GM19328 (cell line): Measurements from ENCODE around the gene CNTNAP5.

Experiments
- ATAC-seq: cut with Tn5 transposase; IDR thresholded peaks from one replicate; pipeline ENCODE4 v1.9.1; 2021; ENCODE audit warnings: mild to moderate bottlenecking, moderate library complexity; ENCODE audit not compliant: unreplicated experiment

CNTNAP5 gene

DNA sequence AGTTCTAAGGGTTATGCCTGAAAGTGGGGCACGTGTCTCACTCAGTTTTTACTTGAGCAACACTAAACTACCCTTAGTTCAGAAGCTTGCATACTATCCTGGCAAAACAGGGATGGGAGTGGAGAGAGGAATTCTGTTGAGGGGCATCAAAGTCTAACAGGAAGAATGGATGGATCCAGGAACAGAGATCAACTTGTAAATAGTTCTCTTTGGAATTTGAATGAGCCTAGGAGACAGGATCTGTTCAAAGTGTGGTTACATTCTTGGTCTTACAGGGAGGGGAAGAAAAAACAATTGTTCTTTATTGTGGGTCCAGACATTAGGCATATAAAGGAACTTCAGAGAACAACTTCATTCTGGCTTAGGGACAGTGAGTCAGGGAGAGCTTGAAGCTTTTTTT is 560.2 kb downstream of the CNTNAP5 start:
- no peak for ATAC-seq

GRCh38 chr2:124586210-124586609 is 561.1 kb downstream of the CNTNAP5 start:
- ATAC-seq = no peak

DNA sequence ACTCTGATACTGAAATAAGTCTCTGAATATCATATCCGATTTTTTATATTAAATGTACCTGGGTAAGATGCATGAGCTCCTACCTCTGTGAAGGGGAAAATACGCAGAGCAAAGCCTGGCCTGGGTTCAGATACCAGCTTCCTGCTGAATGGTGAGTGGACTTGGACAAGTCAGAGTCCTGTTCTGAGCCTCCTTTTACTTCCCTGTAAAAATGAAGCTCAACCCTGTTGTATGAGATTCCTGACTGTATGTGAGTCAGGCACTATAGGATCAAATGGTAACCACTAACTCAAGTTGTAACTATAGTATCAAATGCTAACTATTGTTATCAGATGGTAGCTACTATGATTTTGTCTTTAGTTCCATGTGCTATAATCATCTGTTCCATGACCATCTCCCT is 561.7 kb downstream of the CNTNAP5 start:
- no peak for ATAC-seq

GRCh38 chr2:124589971-124590370 is 564.9 kb downstream of the CNTNAP5 start:
- ATAC-seq = no peak

DNA sequence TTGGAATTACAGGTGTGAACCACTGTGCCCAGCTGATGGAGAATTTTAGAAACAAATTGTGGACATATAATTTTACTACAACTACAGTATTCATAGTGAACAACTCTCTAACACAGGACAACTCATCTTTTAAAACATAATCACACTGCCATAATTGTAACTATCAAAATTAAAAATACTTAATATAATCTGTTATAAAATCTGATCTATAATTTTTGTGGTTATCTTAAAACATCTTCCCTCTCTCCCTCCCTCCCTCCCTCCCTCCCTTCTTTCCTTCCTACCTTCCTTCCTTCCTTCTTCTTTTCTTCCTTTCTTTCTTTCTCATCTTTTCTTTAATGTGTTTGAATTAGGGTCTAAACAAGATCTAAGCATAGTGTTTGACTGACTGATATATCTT is 577.7 kb downstream of the CNTNAP5 start:
- no peak for ATAC-seq

DNA sequence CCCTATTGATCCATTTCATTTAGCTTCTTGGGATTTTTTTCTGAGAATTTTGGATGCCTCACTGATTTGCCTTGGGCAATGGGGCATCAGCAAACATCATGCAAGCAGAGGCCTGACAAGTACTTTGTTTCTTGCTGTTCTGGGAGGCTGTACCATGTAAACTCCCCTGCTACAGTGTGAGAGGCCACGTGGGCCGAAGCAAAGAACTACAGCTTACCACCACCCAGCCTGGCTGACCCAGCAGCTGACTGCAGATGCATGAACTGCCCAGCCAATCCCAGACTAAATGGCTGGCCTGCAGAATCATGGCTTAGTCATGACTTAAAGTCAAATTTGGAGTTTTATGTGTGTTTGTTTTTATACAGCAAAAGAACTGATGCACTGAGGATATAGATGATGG is 579.9 kb downstream of the CNTNAP5 start:
- no peak for ATAC-seq

DNA sequence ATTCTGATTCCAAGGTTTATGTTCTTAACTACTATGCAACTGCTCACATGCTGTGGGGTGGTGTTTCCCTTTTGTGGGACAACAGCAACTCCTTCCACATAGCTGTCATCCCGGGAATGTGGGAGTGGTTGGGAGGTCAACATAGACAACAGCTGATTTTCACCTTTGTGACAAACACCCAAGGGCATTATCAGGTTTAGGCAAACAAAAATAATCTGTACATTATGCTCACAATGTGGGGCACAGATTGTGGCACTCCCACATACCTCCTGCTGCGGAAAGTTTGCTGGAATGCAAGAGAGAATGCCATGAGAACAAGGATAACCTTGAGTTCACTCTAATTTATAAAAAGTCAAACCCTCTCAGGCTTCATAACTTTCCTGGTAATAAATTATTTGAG is 582.6 kb downstream of the CNTNAP5 start:
- ATAC-seq = no peak

- no peak for ATAC-seq
Measured at GRCh38 chr2:124609667-124610066, 584.6 kb downstream of the CNTNAP5 start.

GRCh38 chr2:124610141-124610540 is 585.1 kb downstream of the CNTNAP5 start:
- ATAC-seq = no peak

DNA sequence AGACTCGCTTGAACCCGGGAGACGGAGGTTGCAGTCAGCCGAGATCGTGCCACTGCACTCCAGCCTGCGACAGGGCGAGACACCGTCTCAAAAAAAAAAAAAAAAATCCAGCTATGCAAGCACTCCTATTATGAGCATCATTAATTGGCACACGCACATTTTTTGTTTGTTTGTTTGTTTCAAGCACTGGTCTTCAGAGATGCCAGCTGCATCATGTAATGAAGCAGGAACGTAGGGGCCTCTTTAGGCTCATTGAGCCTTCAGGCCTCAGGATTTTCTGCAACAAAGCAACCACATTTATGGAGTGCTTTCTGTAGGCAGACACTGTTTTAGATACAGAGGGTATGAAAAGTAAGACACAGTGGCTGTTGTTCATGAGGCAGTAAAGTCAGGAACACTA is 585.8 kb downstream of the CNTNAP5 start:
- ATAC-seq = no peak

DNA sequence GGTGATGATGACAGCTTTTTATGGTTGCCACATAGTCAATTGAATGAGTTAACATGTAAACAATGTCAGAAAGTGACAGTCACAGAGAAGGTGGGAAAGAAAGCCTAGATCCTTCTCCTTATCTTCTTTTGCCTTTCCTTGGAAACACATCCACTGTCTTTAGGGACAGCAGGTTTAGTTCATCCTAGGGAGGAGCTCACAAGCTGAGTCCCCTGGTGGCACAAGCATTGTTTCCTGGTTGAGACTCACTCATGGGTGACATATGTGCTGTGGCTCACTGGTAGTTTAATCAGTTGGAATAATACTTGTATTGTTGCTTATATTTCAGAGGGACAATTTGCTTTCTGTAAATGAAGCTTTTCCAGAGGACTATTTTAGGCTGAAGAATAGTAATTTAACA is 598.5 kb downstream of the CNTNAP5 start:
- ATAC-seq = no peak

DNA sequence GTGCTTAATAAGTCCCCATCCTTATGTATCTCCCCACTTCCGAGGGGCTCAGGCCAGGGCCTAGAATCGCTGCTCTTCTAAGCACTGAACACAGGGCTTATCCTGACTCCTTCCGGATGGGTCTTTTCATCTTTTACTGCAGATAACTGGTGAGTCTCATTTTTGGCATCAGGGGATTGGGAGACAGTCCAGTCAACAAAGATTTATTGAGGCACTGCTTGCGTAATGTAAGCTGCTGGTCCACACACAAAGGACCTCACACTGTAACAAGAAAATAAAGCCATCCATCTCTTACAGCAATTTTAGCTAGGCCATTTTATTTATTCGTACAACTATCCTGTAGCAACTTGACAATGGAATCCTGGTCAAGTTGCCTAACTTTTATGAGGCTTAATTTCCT is 600.5 kb downstream of the CNTNAP5 start:
- ATAC-seq = no peak

- ATAC-seq = no peak
Measured at GRCh38 chr2:124626993-124627392, 601.9 kb downstream of the CNTNAP5 start.

DNA sequence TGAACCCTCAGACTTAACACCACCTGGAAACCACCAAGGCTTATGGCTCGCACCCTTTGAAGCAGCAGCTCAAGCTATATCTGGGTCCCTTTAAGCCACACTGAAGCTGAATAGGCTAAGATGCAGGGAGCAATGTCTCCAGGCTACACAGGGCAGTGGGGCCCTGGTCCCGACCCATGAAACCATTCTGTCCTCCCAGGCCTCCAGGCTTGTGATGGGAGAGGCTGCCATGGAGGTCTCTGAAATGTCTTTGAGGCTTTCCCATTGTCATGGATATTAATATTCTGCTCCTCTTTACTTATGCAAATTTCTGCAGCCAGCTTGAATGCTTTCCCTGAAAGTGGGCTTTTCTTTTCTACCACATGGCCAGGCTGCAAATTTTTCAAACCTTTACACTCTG is 608.7 kb downstream of the CNTNAP5 start:
- no peak for ATAC-seq

DNA sequence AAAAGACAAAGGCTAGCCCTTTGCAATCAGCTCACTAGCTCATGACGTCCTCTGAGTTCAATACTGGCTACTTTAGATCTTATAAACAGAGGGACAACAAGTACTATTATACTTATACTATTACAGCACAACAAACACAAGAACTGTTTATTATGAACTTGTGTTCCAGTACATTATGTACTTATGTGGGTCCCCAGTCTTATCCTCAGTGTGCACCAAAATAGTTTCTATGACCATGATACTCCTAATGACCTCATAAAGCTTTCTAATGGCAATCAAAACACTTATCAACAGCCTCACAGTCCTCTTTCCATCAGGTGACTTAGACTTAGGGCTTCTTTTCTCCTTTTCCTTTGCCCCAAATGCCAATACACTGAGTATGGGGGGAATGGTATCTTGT is 614.4 kb downstream of the CNTNAP5 start:
- ATAC-seq = no peak

DNA sequence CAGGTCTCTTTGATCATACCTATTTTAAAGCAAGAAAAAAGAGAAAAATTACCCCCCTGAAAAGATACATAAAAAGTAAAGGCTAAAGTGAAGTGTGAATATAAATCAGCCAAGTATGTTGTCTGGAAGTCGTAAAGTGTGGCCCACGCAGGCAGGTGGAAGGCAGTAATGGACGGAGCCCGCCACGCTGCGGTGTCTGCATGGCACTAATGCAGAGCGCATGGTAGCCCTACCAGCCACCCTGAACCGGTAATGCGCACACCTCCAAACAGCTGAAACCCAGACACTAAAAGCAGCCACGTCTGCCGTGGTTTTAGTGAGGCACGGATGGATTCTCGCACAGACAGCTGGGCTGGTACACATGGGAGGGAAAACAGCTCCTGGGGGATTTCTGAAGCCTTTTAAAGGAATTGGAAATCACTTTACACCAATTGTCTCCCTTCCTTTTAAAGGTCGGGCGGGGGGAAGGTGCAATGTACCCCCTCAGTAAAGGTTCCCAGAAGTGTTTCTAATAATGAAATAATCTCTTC is 615.2 kb downstream of the CNTNAP5 start:
- no peak for ATAC-seq

GRCh38 chr2:124646166-124646815 is 621.2 kb downstream of the CNTNAP5 start:
- ATAC-seq = no peak

- no peak for ATAC-seq
Measured at GRCh38 chr2:124647245-124647644, 622.2 kb downstream of the CNTNAP5 start.

GRCh38 chr2:124647663-124648062 is 622.6 kb downstream of the CNTNAP5 start:
- ATAC-seq = no peak

DNA sequence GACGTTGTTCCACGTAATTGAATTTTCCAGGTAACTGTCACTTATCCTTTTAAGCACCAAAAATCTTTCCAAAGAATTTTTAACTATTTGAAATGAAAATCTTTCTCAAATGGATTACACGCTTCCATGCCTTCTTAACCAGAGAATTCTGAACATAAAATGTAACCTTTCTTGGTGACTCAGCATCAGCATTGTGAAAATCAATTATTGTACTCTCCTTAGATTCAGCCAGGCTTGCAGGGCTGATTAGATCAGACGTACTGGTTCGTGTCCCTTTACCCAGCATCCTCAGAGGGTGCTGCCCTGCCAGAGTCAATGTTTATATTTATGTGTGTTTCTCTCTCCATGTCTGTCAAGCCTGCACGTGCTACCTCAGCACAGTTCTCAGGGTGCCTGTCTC is 623.9 kb downstream of the CNTNAP5 start:
- ATAC-seq = no peak

- no peak for ATAC-seq
Measured at GRCh38 chr2:124652099-124652498, 627.0 kb downstream of the CNTNAP5 start.

DNA sequence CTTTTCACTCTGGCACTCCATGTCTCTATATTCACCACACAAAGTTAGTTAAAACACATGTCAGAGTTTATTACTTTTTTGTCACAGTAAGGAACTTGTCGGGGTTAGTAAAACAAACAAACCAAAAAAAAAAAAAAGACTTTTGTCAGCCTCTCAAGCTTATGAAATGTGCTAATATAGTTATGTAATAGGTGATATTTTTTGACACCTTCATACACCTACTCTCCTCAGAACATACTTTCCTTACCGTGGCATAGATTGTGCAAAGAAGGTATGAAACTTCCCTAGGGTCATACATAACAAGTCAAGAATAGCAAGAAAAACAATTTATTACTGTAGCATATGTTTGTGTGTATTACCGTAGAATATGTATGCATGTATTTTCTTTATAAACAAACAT is 633.3 kb downstream of the CNTNAP5 start:
- no peak for ATAC-seq

GRCh38 chr2:124661558-124661957 is 636.5 kb downstream of the CNTNAP5 start:
- ATAC-seq = no peak
